ENCODE results near the gene DLGAP1.

DNA sequence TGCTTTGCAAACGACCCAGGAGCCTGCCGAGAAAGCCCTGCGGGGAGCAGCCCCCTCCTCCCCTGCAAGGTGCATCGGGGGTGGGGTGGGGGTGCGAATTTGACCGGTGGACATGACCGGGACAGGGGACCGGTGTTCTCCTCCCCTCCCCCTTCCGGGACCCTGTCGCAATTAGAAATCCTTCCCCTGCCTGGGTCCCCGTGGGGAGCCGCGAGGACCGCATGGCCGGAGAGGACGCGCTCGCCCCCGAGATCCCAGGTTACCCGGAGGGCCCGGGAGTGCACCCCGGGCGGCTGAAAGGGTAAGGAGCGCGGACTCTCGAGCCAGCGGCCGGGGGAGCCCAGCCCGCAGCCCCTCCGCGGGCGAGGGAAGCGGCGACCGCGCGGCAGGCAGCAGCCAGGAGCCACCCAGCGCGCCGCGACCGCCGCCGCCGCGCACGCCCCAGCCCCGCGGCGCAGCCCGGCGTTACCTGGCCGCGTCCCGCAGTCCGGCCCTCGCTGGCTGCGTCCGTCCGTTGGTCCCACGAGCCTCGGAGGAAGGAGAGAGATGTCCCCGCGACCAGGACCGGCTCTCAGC lies 482 bp downstream of the DLGAP1 start:
- TF ChIP-seq YY1 (IDR thresholded peaks at IDR 0.05; ENCODE audit: insufficient read depth, insufficient read length) (no peak), SUZ12 (IDR thresholded peaks at IDR 0.05; ENCODE audit: extremely low read depth, insufficient read depth, insufficient read length) (no peak)
